ENCODE data around the gene ATXN7.

- TF ChIP-seq POLR2A (IDR thresholded peaks at IDR 0.05), result no peak
- TF ChIP-seq, protein P1, sequence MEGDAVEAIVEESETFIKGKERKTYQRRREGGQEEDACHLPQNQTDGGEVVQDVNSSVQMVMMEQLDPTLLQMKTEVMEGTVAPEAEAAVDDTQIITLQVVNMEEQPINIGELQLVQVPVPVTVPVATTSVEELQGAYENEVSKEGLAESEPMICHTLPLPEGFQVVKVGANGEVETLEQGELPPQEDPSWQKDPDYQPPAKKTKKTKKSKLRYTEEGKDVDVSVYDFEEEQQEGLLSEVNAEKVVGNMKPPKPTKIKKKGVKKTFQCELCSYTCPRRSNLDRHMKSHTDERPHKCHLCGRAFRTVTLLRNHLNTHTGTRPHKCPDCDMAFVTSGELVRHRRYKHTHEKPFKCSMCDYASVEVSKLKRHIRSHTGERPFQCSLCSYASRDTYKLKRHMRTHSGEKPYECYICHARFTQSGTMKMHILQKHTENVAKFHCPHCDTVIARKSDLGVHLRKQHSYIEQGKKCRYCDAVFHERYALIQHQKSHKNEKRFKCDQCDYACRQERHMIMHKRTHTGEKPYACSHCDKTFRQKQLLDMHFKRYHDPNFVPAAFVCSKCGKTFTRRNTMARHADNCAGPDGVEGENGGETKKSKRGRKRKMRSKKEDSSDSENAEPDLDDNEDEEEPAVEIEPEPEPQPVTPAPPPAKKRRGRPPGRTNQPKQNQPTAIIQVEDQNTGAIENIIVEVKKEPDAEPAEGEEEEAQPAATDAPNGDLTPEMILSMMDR (IDR thresholded peaks at IDR 0.05), result no peak
Observed at GRCh38 chr3:63964681-63965485, 101.2 kb downstream of the ATXN7 start.
